Epidermal melanocyte (primary cell): ENCODE measurements around the gene SAAL1.
"Not testable (repeated sequence)": the region's sequence is repeated elsewhere in the genome, so short reads cannot be mapped to it uniquely, and the experiment has no call there.

Source experiments
- DNase-seq: peaks from one replicate; pipeline ENCODE4 v3.0.0; 2011; ENCODE audit warnings: low spot score; ENCODE audit not compliant: insufficient read length

SAAL1 gene

GRCh38 chr11:18105802-18106574 is at the start of gene SAAL1:
Gene SAAL1, minus strand, starts transcription at chr11:18106082. Its CDS starts 41 bp downstream, at chr11:18106041.
- peak; percentile 89 for DNase-seq

GRCh38 chr11:18151581-18151980 is 45.7 kb upstream of the SAAL1 start:
- DNase-seq, result no peak

GRCh38 chr11:18145837-18146236 is 40.0 kb upstream of the SAAL1 start:
- DNase-seq, result no peak

GRCh38 chr11:18145025-18145424 is 39.1 kb upstream of the SAAL1 start:
- DNase-seq, result no peak

DNA sequence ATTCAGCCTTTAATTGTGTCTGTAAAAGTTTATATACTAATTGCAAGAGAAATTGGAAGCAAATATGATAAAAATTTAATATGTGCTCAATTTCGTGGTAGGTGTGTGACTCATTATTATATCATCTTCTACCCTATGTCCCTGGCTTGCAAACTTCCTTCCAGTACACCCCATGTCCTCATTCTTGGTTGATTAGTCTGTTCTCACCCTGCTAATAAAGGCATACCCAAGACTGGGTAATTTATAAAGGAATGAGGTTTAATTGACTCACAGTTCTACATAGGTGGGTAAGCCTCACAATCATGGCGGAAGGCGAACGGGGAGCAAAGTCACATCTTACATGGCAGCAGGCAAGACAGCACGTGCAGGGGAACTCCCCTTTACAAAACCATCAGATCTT is 38.4 kb upstream of the SAAL1 start:
- DNase-seq, result no peak

- DNase-seq, result no peak
Measured at GRCh38 chr11:18140145-18140544, 34.3 kb upstream of the SAAL1 start.

- no peak for DNase-seq
Measured at GRCh38 chr11:18137186-18137800, 31.4 kb upstream of the SAAL1 start.

DNA sequence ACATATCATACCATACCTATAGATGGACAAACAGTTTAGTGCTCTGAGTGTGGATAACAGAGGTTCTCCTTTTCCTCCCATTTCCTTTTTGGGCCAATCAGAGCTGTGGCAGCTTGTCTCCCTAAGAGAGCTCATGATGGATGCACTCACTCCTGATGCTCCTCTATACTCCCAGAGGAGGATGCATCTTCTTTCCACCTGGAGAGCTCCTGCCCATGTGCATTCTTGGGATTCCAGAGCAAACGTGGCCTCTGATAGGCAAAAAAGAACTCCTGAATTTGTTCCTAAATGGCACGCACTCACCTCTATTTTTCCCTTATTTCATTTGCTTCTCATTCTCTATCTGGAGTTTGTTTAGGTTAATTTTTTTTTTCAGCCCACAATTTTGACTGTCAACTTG is 29.4 kb upstream of the SAAL1 start:
- no peak for DNase-seq

DNA sequence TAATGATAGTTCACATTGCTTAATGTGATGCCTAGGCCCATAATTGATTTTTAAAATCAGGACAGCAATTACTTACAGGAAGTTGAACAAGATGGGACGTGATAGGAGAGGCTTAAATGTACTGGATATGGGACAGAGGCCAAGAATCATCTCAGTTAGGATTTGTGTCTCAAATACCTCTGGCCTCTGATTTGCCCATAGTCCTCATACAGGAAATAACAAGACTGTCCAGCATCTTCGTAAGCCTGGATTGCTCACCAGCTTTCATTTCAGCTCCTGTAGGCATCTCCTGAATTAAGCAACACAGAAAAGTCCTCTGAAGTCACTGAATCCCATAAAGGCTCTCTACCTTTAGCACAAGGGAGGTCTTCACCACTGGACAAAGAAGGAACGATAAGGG is 26.5 kb upstream of the SAAL1 start, which contains the start of gene MRGPRX3:
Gene MRGPRX3 (plus strand): TSS at position 231 of the 400 bp plus-strand sequence. CDS start 4,632 bp downstream, outside the sequence.
- DNase-seq, result no peak

DNA sequence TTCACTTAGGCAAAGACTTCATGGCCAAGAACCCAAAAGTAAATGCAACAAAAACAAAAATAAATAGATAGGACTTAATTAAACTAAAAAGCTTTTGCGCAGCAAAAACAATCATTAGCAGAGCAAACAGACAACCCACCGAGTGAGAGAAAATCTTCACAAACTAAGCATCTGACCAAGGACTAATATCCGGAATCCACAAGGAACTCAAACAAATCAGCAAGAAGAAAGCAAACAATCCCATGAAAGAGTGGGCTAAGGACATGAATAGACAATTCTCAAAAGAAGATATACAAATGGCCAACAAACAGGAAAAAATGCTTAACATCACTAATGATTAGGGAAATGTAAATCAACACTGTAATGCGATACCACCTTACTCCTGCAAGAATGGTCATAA is 25.2 kb upstream of the SAAL1 start:
- DNase-seq, result not testable (repeated sequence)

GRCh38 chr11:18121331-18121828 is 15.5 kb upstream of the SAAL1 start:
- DNase-seq, result not testable (repeated sequence)

DNA sequence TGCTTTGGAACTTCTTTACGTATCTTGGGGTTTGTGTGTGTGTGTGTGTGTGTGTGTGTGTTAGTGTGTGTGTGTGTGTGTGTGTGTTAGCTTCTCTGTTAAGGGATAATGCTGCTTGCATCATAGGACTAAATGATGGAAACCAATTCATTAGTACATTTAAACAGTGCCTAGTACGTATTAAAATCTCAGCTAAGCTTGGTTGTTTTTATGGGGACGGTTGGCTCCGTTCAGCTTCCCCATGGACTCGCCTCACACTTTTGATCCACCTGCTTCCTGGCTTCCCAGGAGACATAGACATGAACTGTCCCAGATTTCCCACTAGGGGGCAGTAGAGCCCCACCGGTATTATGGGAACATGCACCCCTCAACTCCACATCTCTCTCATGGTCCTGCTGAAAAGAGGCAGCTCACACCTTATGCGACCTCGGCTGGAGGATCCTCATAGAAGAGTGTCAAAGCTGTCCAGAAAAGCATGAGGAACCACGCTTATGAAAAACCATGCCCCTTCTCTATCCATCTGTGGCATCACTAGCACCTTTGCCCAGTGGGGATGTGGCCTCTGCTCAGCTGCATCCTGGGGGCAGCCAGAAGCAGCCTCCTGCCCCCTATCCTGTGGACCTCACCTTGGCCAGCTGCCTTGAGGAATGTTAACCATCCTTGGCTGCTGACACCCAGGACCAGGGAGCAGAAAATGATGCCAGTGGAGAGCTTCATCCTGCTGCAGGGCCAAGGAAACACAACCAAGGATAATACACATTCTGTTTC is 9.7 kb upstream of the SAAL1 start:
- peak; percentile 71 for DNase-seq

GRCh38 chr11:18111005-18111404 is 5.1 kb upstream of the SAAL1 start:
- no peak for DNase-seq

- no peak for DNase-seq
Measured at GRCh38 chr11:18108254-18108653, 2.4 kb upstream of the SAAL1 start.

GRCh38 chr11:18106688-18107087 is 806 bp upstream of the SAAL1 start:
- DNase-seq, result no peak

DNA sequence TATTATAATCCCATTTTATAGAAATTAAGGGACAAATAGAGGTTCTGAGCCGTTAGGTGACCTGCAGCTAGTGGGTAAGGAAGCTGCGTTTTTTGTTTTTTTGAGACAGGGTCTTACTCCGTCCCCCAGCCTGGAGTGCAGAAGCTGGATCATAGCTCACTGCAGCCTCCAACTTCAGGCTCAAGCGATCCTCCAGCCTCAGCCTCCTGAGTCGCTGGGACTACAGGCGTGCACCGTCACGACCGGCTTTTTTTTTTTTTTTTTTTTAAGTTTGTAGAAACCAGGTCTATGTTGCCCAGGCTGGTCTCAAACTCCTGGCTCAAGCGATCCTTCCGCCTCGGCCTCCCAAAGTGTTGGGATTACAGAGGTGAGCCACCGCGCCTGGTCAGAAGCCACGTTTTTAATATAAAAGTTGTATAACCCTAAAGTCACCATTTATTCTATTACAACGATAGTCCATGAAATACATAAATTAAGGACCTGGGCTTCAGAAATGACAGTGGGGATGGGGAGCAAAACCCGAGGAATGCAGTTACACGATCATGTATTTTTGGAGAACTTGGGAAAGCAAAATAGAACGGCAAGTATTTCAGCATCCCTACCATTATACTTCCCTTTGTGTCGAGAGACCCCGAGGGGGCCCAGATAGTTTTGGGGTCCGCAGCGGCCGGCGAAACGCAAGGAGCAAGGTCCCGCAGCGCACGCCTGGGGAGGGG is 638 bp downstream of the SAAL1 start:
- no peak for DNase-seq

- no peak for DNase-seq
Measured at GRCh38 chr11:18100926-18101656, 4.8 kb downstream of the SAAL1 start.

GRCh38 chr11:18093959-18094358 is 11.9 kb downstream of the SAAL1 start:
- no peak for DNase-seq

DNA sequence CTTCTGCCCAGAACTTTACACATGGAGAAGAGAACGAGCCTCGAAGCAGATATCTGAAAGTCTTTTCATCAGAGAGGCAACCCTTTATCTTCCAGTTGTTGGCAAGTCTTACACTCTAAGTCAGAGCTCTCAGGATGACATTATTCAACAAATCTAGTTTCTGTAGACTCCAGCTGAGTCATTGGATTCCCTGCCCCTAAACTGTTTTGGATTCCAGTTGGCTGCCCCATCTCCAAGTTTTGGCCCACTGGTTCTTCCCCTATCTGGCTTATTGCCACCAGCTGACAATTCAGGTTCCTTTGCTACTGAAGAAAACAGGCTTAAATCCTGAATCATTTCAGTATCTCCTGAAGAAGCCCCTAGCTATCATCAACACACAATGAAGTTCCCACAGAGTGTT is 14.2 kb downstream of the SAAL1 start:
- no peak for DNase-seq

DNA sequence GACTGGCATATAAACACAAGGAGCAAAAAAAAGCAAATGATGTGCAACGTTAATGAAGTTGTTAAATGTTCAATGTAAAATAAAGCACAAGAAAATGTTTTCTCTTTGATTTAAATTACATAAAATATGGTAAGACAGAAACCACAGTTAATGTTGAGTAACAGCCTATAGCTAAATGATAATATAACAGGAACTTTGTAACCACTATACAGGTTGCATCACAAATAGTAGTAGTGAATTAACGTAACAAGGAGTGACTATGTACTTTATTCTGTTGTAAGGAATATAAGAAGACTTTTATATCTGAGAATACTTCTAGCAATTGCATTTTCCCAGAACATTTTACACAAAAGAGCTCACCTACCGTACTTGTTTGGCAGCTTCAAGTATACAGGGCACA is 16.9 kb downstream of the SAAL1 start:
- DNase-seq, result no peak

DNA sequence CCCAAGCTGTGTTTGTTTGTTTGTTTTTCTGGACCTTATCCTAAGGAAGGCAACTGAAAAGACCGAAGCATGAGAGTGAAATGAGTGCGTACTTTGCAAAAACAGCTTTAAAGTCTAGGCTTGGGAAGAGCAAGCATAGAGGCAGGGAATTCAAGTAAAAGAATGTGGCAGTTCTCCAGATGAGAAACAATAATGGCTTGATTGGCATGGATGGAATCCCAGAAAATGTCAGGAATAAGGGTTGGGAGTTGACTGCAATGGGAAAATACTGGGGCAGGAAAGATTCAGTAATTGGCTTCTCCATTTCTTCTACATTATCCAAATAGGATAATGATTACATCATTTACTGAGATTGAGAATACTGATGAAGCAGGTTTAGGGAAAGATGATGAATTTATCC is 17.5 kb downstream of the SAAL1 start:
- no peak for DNase-seq
